GM18868 (cell line): Measurements from ENCODE around the gene ZNF511.

Experiments
- ATAC-seq: cut with Tn5 transposase; IDR thresholded peaks from one replicate; pipeline ENCODE4 v1.9.1; 2021; ENCODE audit warnings: mild to moderate bottlenecking, moderate library complexity; ENCODE audit not compliant: unreplicated experiment

The ZNF511 gene

DNA sequence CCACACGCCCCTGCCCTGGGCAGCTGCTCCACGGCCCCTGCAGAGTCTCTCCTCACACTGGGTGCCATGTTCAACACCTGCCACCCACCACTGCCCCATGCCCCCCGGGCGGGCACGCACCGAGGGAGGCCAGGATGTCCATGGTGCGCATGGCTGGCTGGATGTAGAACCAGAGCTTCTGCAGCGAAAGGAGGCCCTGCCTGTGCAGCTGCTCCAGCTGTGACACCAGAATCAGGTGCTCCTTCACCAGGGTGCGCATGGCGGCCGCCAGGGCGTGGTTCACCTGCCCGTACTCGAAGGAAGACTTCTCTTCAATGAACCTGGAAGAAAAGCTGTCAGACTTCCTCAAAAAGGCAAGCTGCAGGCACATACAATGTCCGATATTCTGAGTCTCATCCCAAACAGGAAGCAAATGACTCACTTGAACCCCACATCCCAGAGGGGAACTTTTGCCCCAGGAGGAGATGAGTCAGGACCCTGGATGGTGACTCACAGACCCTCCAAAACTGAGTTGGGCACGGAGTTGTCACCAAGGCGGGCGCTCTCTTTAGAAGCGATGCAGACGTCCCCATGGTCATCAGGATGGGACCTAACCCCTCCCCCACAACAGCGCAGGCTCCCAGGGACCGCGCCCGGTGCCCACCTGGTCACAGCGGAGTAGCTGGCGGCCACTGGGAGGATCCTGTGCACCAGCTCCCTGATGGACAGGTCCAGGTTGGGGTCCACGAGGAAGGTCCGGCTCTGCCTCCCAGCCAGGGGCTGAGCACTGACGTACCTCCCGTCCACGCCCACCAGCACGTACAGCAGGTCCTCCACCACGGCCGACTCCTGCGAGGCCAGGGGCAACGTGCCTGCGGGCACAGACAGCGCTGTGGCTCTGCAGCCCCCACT lies 15.6 kb upstream of the ZNF511 start:
- no peak for ATAC-seq

DNA sequence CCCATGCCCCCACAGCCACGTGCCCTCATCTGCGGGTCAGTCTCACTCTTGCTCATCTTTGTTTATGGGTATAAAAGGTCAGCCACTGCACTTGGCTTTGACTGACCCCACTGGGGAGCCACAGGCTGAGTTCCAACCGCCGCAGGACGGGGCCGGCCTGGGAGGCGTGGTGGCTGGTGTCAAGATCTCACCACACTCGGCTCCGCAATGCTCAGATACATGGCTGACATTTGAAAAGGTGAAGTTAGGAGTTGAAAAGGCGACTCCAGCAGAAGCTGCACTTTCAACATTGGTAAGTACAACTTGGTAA lies 14.9 kb upstream of the ZNF511 start:
- no peak for ATAC-seq

DNA sequence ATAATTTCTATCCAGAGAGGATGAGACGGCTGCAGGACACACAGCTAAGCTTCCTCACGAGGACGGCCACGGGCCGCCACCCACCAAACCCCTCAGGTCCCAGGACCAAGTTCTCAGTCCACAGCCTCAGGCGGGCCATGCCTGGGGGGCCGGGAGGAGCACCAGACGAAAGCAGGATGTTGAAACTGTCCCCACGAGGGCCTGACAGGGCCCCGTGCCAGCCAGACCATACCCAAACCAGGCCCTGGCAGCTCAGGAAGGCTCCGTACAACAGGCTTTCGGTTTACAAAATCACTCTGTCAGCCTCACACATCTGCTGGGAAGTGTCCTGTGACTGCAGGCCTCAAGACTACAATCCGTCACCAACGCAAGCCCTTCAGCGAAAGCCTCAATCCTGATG lies 14.5 kb upstream of the ZNF511 start:
- ATAC-seq: no peak

DNA sequence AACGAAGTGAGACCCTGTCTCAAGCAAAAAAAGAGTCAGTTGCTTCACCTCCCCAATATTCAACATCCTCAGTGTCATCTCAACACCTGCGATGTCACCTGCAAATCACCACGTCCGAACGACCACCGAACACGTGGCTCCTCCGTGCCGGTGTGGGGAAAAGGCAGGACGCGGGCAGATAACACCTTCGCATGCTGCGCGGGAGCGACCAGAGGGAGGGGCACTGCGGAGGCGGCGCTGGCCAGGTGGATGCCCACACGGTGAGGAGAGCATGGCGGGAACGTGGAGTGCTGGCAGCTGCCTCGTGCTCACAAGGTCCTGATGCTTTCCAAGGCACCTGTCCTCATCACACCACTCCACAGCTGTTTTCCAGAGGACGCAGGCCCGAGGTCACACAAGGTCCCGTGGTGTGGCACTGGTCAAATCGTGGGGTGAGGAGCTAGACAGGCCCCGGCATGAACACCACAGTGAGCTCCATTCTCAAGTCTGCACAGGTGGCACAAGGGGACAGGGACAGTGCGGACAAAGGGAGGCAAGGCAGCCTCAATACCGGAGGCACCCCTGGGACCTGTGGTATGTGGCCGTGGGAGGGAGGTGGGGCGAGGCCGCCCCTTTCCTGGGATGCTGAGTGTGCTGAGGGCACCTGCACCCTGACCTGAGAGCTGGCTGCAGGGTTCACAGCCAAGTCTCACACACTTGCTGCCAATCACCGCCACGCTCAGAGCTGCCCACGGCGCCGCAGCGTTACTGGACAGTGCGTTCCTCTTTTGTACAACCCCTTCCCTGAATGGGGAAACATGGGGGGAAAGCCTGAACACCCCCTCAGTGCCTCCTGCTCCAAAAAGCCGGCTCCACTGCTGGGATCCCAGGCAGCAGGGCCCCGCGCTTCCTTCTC lies 13.0 kb upstream of the ZNF511 start:
- no peak for ATAC-seq

DNA sequence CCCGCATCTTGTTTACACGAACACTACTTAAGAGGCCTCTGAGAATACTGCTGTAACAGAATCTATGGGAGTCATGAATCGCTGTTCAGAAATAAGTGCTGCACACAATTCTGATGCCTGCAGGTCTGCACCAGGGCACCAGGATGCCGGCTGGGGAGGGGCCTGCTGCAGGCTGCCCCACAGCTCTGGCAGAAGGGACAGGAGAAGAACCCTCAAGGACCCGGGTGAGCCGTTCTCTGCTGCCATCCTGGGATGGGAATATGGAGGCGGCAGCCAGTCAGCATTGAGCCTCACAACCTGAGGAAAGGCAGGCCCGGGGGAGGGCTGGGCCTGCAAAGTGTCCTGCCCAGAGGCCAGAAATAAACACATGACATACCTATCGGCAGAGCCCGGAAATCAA lies 11.2 kb upstream of the ZNF511 start:
- ATAC-seq: no peak

DNA sequence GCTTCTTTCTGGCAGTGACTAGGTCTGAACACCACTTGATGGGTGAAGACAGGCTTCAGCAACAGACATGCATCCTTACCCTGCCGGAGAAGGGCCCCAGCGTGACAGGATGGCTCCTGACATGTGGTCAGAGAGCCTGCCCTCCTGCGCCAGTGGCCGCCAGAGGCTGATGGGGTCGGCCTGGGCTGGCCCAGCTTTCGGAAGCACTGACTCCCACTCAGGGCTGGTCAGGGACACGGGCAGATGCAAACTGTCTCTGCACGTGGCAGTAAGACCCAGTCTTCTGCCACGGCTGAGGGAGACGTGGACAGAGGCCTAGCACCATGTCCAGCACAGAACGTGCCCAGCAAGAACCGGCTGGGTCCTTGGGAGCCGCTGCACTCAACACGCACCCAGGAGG lies 10.2 kb upstream of the ZNF511 start:
- ATAC-seq: no peak

DNA sequence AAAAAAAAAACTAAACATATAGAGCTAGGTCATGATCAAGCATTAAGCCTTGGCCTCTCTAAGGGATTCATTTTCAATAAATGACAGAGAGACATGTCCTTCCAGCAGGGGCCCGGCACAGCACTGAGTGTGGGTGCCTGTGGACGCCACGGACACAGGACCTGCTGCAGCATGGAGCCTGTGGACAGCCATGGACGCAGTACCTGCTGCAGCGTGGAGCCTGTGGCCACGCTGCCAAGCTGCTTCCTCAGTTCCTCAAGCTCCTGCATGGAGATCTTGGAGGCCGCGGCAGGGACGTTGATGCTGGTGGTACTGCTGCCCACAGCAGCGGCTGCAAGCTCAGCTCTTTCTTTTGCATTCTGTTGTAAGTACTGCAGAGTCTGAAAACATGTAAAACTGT lies 9.5 kb upstream of the ZNF511 start:
- no peak for ATAC-seq

DNA sequence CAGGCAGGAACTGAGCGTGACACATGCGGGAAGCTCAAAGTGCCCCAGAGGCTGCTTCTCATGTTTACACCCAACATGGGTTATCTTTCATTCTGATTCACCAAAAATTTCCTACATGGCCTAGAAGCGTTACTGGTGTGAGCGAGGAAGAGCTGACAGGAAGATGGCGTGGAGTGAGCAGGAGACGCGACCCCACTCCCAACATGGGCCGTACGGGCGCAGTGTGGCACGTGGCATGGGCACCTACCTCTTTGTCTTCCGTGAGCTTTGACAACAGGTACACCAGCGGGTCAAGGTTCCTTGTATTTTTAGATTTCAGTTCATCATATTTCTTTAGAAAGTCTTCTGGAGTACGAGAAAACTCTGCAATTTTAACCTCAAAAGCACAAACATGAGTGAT lies 9.0 kb upstream of the ZNF511 start:
- no peak for ATAC-seq

DNA sequence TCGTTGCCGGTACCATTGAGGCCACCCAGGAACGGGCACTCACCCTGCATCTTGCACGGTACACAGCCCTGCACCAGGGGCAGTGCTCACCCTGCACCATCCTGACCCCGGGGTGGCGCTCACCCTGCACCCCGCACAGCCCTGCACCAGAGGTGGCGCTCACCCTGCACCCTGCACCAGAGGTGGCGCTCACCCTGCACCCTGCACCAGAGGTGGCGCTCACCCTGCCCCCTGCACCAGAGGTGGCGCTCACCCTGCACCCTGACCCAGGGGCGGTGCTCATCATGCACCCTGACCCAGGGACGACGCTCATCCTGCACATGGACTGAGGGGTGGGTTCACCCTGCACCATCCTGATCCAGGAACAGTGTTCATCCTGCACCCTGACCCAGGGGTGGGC lies 6.5 kb upstream of the ZNF511 start:
- ATAC-seq: no peak

DNA sequence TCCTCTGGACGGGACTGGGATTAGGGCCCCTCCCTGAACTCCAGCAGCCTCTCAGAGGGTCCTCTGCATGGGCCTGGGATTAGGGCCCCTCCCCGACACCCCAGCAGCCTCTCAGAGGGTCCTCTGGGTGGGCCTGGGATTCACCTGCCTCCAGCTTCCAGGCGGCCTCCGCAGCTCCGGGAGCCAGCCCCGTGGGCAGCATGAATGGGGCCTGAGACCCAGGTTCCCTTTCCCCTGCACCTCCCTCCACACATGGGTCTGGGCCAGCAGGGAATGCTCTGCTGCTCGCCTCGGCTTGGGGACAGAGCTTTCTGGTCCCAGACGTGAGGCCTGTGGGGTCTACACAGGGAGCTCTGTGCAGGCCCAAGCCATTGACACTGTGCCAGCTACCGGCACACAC lies 5.5 kb upstream of the ZNF511 start:
- ATAC-seq: no peak

DNA sequence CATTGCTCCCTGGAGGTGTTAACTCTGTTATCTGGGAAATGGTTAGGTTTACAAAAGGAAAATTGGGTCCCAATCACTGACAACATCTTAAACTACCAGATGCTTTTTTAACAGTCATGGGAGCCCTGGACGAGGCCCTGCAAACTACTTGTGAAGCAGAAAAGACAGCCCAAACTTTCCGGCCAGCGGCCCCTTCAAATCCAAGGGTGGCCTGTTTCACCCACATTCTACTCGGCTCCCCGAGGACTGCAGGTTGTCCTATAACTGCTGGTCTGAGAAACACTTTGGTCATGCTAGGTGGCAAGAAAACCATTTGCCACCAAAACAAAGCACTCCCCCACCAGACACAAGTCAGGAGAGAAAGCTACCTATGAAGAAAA lies 2.6 kb upstream of the ZNF511 start:
- ATAC-seq: no peak

DNA sequence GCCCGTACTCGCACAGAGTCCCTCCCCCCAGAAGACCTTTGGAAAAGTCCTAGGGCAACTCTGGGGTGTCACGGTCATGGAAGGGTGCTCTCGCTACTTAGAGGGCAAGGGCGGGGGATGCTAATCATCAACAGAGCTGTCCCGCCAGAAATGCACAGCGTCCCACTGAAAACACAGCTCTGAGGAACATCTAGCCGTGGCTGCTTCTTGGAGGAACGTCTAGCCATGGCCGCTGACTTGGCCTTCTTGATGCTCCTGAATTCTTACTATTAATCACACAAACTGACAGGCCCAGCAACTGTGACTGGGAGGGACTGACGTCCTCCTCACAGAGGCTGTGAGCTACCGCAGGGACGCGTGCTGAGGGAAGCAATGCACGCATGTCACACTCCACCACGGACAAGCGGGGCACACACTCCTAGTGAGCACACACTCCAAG lies 1.8 kb upstream of the ZNF511 start:
- ATAC-seq: no peak

DNA sequence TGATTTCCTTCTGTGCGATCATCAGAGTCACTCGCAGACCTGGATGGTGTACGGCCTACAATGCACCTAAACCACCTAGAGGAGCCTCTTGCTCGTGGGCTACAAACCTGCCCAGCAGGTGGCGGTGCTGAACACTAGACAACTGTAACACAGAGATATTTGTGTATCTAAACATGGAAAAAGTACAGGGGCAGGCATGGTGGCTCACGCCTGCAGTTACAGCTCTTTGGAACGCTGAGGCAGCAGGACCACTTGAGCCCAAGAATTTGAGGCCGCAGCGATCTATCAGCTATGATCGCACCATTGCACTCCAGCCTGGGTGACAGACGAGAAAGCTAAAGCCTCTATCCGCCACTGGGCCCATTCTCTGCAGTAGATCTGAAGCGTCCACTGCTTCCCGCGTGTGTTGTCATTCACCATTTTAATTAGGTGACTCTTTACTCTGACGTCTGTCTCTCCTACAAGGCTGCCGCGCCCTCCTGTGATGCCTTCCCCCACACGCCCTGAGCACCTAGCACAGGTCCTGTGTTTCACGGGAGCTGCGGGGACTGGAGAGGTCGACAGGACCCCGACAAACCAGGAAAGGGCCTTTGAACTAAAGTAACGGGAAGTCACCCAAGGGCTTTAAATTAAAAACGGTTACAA lies 816 bp upstream of the ZNF511 start:
- ATAC-seq: peak; percentile 41

DNA sequence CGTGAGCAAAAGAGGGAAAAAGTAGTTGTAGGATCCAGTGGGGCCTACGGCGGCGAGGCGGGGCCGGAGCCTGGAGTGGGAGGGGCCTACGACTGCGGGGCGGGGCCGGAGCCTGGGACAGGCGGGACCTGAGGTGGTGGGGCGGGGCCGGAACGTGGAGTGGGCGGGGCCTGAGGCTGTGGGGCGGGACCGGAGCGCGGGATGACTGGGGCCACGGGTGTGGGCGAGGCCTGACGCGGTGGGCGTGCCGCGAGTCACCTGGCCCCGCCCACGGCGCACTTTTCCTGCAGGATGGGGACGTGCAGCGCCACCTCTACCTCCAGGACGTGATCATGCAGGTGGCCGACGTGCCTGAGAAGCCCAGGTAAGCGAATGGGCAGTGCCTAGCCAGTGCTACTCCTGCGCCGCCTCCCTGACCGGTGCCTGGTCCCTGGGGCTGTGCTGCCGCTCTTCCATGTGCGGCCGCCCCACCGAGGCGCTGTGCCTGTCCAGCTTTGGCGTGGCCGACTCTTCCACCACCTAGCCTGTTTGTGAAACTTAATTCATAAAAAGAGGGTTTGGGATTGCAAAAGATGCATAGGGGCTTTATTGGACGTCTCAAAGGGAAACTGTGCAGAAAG lies 496 bp downstream of the ZNF511 start:
- peak; percentile 76 for ATAC-seq

DNA sequence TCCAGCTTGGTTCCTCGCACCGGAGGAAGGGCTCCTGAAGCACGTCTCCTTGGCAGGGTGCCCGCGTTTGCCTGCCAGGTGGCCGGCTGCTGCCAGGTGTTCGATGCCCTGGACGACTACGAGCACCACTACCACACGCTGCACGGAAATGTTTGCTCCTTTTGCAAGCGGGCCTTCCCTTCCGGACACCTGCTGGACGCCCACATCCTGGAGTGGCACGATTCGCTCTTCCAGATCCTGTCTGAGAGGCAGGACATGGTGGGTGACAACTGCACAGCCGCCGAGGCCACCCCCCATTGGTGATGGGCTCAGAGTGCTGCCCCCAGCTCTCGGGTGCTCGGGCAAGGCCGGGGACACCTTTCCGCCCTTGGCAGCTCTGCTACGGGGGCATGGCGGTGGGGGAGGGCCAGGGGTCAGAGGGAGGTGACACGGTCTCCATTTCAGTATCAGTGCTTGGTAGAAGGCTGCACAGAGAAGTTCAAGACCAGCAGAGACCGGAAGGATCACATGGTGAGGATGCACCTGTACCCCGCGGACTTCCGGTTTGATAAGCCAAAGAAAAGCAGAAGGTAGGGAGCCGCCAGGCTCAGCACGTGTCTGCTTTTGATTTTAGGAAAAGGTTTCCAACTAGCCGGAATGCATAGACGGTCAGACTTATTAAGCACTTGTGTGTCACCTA lies 1.1 kb downstream of the ZNF511 start:
- ATAC-seq: no peak

DNA sequence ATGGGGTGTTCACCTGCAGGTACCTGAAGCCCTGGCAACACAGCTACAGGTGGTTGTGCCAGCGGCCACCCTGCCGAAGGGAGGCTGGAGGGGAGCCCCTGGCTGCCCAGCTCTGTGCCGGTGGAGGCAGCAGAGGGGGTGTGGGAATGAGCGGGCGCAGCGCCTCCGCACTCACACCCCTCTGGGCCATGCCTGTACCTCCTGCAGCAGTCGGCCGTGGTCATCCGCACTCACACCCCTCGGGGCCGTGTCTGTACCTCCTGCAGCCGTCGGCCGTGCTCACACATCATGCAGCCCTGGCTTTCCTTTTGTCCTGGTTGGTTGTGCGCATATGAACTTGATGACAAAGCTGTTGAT lies 1.7 kb downstream of the ZNF511 start:
- no peak for ATAC-seq

DNA sequence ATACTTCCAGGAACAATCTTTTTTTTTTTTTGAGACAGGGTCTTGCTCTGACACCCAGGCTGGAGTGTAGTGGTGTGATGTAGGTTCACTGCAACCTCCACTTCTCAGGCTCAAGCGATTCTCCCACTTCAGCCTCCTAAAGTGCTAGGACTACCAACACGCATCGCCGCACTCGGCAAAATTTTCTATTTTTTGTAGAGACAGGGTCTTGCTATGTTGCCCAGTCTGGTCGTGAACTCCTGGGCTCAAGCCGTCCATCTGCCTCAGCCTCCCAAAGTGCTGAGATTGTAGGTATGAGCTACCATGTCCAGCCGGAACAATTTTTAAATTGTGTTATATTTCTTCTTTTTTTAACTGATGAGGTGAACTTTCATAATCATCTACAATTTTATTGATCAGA lies 2.1 kb downstream of the ZNF511 start:
- ATAC-seq: no peak

DNA sequence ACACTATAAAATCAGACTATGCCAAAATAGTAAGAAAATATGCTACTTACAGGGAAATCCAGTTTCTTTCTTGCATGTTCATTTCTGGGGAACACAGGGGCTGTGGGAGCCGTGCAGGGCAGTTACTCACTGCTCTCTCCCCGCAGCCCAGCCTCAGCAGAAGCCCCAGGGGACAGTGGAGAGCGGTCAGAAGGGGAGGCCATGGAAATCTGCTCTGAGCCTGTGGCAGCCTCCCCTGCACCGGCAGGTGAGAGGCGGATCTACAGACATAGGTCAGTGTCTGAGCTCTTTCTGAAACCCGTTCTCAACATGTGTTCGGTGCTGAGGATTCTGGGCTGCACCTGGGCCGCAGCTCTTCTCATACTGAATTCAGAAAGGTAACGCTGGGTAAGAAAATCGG lies 2.9 kb downstream of the ZNF511 start:
- ATAC-seq: no peak

DNA sequence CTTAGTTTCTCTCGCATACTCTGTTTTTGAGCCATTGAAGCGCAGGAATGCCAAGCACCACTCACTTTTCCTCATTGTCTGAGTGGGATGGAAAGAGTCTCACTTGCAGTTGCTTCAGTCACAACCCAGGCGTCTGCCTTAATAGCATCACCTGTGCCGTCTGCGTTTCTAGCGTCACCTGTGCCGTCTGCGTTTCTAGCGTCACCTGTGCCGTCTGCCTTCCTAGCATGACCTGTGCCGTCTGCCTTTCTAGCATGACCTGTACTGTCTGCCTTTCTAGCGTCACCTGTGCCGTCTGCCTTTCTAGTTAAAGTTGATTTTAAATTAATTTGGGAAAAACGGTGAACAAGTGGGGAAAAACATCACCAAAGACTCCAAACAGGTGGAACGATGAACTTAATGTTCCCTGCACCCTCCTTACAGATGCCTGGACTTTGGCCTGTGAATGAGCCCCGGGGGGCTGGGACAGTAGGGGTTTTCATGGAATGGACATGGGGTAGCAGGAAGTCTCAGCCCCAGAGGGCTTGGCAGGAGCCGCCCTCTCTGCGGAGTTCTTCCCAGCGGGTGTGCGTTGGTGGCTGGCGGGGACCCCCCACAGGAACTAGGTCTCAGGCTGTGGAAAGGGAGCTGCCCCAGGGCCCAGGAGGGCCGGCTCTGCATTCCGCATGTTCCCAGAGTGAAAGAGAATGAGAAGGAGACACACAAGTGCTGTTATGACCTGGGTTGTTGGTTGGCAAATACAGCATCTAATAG lies 3.5 kb downstream of the ZNF511 start:
- ATAC-seq: no peak

DNA sequence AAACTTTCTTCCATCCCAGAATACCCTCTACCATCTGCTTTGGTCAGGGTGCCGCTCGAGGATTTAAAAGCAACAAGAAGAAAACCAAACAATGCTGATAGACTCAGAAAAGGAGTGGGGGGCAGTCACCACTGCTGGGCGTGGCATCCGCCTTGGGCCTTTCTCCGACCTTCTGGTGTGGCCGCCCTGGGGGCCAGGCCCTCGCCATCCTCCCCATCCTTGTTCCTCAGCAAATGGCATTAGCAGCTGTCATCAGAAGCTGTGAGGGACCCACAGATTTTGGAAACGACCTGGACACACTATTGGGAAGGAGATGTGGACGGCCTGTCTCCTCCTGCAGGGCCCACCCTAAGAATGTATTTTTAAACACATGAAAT lies 4.0 kb downstream of the ZNF511 start:
- ATAC-seq: no peak
